IMR-90 (cell line): ENCODE measurements around the gene POLR2E. TPM values are rescaled to one million over a fixed set of nuclear protein-coding genes. Genes with fewer than 3 reads are reported as not detected.

Source experiments
- ATAC-seq: fragments of 200-7000 bp; cut with Tn5 transposase; 2 replicates; pipeline ENCODE4 v1.9.1; 2020; ENCODE audit warnings: low read depth, mild to moderate bottlenecking, moderate library complexity
- BruUV-seq: library from RNA; stranded (reverse); fragments of 400-500 nt; replicated peaks from 2 replicates; lab custom pipeline; 2021; lab: Mats Ljungman, UMichigan
- CTCF ChIA-PET: fragments of 300-600 bp; formaldehyde crosslinking; extraction: SDS; loops from one replicate; lab custom pipeline; 2021; ENCODE audit warnings: antibody characterized with exemption; lab: Yijun Ruan, JAX
- POLR2A ChIA-PET: fragments of 300-600 bp; sonication (Branson Sonifier 250); formaldehyde crosslinking; loops from one replicate; lab custom pipeline; 2022; ENCODE audit warnings: antibody characterized with exemption; ENCODE audit not compliant: unreplicated experiment; lab: Charles Lee
- DNase-seq: peaks from one replicate; pipeline ENCODE4 v3.0.0; 2013
- H2AFZ ChIP-seq: replicated peaks from 2 replicates; pipeline ENCODE3; 2013; ENCODE audit warnings: low read length, mild to moderate bottlenecking; ENCODE audit not compliant: poor library complexity
- H2AK5ac ChIP-seq: 2 replicates; pipeline ENCODE4 v1.6.1; 2013; ENCODE audit warnings: low read depth, low read length, inconsistent platforms
- H2AK9ac ChIP-seq: replicated peaks from 2 replicates; pipeline ENCODE3; 2013; ENCODE audit warnings: mild to moderate bottlenecking, low read depth, low read length, moderate library complexity; ENCODE audit not compliant: poor library complexity
- H2BK120ac ChIP-seq: 2 replicates; pipeline ENCODE4 v1.6.1; 2013; ENCODE audit warnings: low read depth, low read length, inconsistent platforms
- H2BK15ac ChIP-seq: 3 replicates; pipeline ENCODE4 v1.6.1; 2013; ENCODE audit warnings: low read depth, low read length, inconsistent platforms
- H2BK20ac ChIP-seq: 2 replicates; pipeline ENCODE4 v1.6.1; 2013; ENCODE audit warnings: low read depth, mild to moderate bottlenecking, inconsistent platforms, low read length, moderate library complexity
- H2BK5ac ChIP-seq: 2 replicates; pipeline ENCODE4 v1.6.1; 2013; ENCODE audit warnings: mild to moderate bottlenecking, low read depth, low read length, inconsistent platforms; ENCODE audit not compliant: poor library complexity, severe bottlenecking
- H3K14ac ChIP-seq: replicated peaks from 2 replicates; pipeline ENCODE4 v1.6.1; 2013; ENCODE audit warnings: low read depth, low read length, inconsistent platforms
- H3K18ac ChIP-seq: 2 replicates; pipeline ENCODE4 v1.6.1; 2013; ENCODE audit warnings: low read depth, low read length, control low read depth
- H3K23ac ChIP-seq: 2 replicates; pipeline ENCODE4 v1.6.1; 2013; ENCODE audit warnings: low read depth, low read length, inconsistent platforms
- H3K27ac ChIP-seq: 2 replicates; pipeline ENCODE4 v1.5.1; 2013; ENCODE audit warnings: mild to moderate bottlenecking, control low read depth, low read length; ENCODE audit not compliant: insufficient read depth
- H3K27me3 ChIP-seq: 2 replicates; pipeline ENCODE4 v1.6.1; 2013; ENCODE audit warnings: low read length; ENCODE audit not compliant: control insufficient read depth, insufficient read depth
- H3K36me3 ChIP-seq: 2 replicates; pipeline ENCODE4 v1.6.1; 2013; ENCODE audit warnings: low read length, mixed read lengths; ENCODE audit not compliant: control insufficient read depth, insufficient read depth
- H3K4ac ChIP-seq: 2 replicates; pipeline ENCODE4 v1.6.1; 2013; ENCODE audit warnings: low read depth, low read length, inconsistent platforms
- H3K4me1 ChIP-seq: 2 replicates; pipeline ENCODE4 v1.6.1; 2013; ENCODE audit warnings: low read length, mixed read lengths; ENCODE audit not compliant: control insufficient read depth, insufficient read depth
- H3K4me2 ChIP-seq: 2 replicates; pipeline ENCODE4 v1.6.1; 2013; ENCODE audit warnings: low read depth, mild to moderate bottlenecking, control low read depth, low read length, moderate library complexity
- H3K4me3 ChIP-seq: 2 replicates; pipeline ENCODE4 v1.5.1; 2013; ENCODE audit warnings: low read depth, mild to moderate bottlenecking, control low read depth, low read length, moderate library complexity; ENCODE audit not compliant: insufficient read depth
- H3K56ac ChIP-seq: 2 replicates; pipeline ENCODE4 v1.6.1; 2013; ENCODE audit warnings: low read length, inconsistent platforms; ENCODE audit not compliant: insufficient read depth; ENCODE audit errors: extremely low read depth
- H3K79me1 ChIP-seq, 2 experiments: 2 replicates each; pipeline ENCODE4 v1.6.1; 2013; ENCODE audit warnings: low read length in 2 of 2, inconsistent platforms in 1 of 2, low read depth in 1 of 2
- H3K9ac ChIP-seq: 2 replicates; pipeline ENCODE4 v1.6.1; 2013; ENCODE audit warnings: low read depth, low read length, control low read depth
- H3K9me1 ChIP-seq: 2 replicates; pipeline ENCODE4 v1.6.1; 2013; ENCODE audit warnings: low read length, inconsistent platforms; ENCODE audit not compliant: insufficient read depth
- H3K9me3 ChIP-seq: 2 replicates; pipeline ENCODE4 v1.6.1; 2013; ENCODE audit warnings: low read length; ENCODE audit not compliant: control insufficient read depth, insufficient read depth
- H4K20me1 ChIP-seq: 2 replicates; pipeline ENCODE4 v1.6.1; 2013; ENCODE audit warnings: low read length, inconsistent platforms; ENCODE audit not compliant: insufficient read depth
- H4K5ac ChIP-seq: 2 replicates; pipeline ENCODE4 v1.6.1; 2013; ENCODE audit warnings: mild to moderate bottlenecking, low read depth, low read length, control low read depth
- H4K8ac ChIP-seq, 2 experiments: 2 replicates each; pipeline ENCODE4 v1.6.1; 2013; ENCODE audit warnings: low read depth in 2 of 2, low read length in 2 of 2, control low read depth in 1 of 2, inconsistent platforms in 1 of 2
- H4K91ac ChIP-seq: 2 replicates; pipeline ENCODE4 v1.6.1; 2013; ENCODE audit warnings: low read depth, low read length, inconsistent platforms; ENCODE audit not compliant: insufficient read depth
- BHLHE40 ChIP-seq: fragments of 150-350 bp; IDR thresholded peaks from 2 replicates; pipeline ENCODE4 v1.6.1; 2016; ENCODE audit warnings: mild to moderate bottlenecking, low read depth, low read length
- CTCF ChIP-seq: conservative IDR thresholded peaks from 2 replicates; pipeline ENCODE4 v1.5.1; 2012; ENCODE audit warnings: mild to moderate bottlenecking, low read depth, low read length, improper control_type of control experiment
- MAZ ChIP-seq: IDR thresholded peaks from 2 replicates; pipeline ENCODE4 v1.6.1; 2012; ENCODE audit warnings: low read depth, mild to moderate bottlenecking, low read length, improper control_type of control experiment, moderate library complexity, borderline replicate concordance
- MXI1 ChIP-seq: IDR thresholded peaks from 2 replicates; pipeline ENCODE4 v1.6.1; 2012; ENCODE audit warnings: low read depth, mild to moderate bottlenecking, low read length, moderate library complexity, borderline replicate concordance
- RAD21 ChIP-seq: IDR thresholded peaks from 2 replicates; pipeline ENCODE4 v1.6.1; 2012; ENCODE audit warnings: low read length, improper control_type of control experiment
- RCOR1 ChIP-seq: IDR thresholded peaks from 2 replicates; pipeline ENCODE4 v1.6.1; 2012; ENCODE audit warnings: mild to moderate bottlenecking, low read length, improper control_type of control experiment; ENCODE audit not compliant: insufficient replicate concordance
- WGBS, 2 experiments: methylation state at CpG; one replicate each; pipeline versions ENCODE4 v1.1.5 to v1.1.7; 2013; ENCODE audit warnings: missing lambda C conversion rate in 2 of 2; ENCODE audit not compliant: insufficient read length in 1 of 2; ENCODE audit errors: extremely low coverage in 2 of 2; 5-methylcytosine and 5-hydroxymethylcytosine counted together
- dilution Hi-C: fragments of 300-500 bp; cut with HindIII; formaldehyde crosslinking; loops from one replicate; pipeline ENCODE4 v1.14.3; 2018; ENCODE audit warnings: low sequenced_read_pairs; ENCODE audit not compliant: unreplicated experiment
- in situ Hi-C: fragments of 300-500 bp; cut with MboI; formaldehyde crosslinking; loops from 3 replicates; pipeline ENCODE4 v1.14.3; 2019; ENCODE audit warnings: low sequenced_read_pairs, inconsistent platforms, mixed read lengths
- intact Hi-C: fragments of 100-400 bp; cut with micrococcal nuclease; formaldehyde crosslinking; loops from 2 replicates; pipeline ENCODE4 v1.10.0; 2022
- polyA plus RNA-seq, 3 experiments: library from polyadenylated mRNA; depleted of rRNA; stranded (reverse); fragments of >200 nt; gene quantifications; 2 replicates each; pipeline ENCODE4 v1.2.3, GENCODE V29; 2012; ENCODE audit warnings: low replicate concordance in 1 of 3
- total RNA-seq: library from RNA; depleted of rRNA; stranded (reverse); fragments of >200 nt; gene quantifications from 2 replicates; pipeline ENCODE4 v1.2.3, GENCODE V29; 2012

The POLR2E gene
- total and polyA plus RNA-seq, 2 of the 4 experiments (the other 2 are of a cell fraction) = 294 to 391 TPM

- no peak overlapping the region for H3K4me2 ChIP-seq
- ChIA-PET CTCF (no interaction called here), POLR2A (no interaction called here)
- H2BK5ac ChIP-seq = no peak overlapping the region
- H4K8ac ChIP-seq = no peak overlapping the region
- H3K27ac ChIP-seq = no peak overlapping the region
- no peak overlapping the region for H2BK20ac ChIP-seq
- H3K14ac ChIP-seq = no peak overlapping the region
- peaks cover 21% of the 10 kb centered on the region for H4K20me1 ChIP-seq
- H3K23ac ChIP-seq = no peak overlapping the region
- H3K27me3 ChIP-seq = no peaks in the 10 kb centered on the region
- no TSS peak for BruUV-seq
- H3K4ac ChIP-seq = no peak overlapping the region
- H2AK5ac ChIP-seq = no peak overlapping the region
- no peak overlapping the region for H2AFZ ChIP-seq
- H3K56ac ChIP-seq = no peak overlapping the region
- no peak overlapping the region for H2BK120ac ChIP-seq
- DNase-seq = no peak
- peaks cover 4% of the 10 kb centered on the region; the same call in 1 of the 2 replicates for H3K9me1 ChIP-seq
- ATAC-seq = no peak
- H3K36me3 ChIP-seq = peaks cover 43% of the 10 kb centered on the region
- H4K5ac ChIP-seq = no peak overlapping the region
- H3K79me1 ChIP-seq = peaks cover 18 to 58% of the 10 kb centered on the region in 2 experiments
- H4K91ac ChIP-seq = no peak overlapping the region
- no peak overlapping the region for H3K9ac ChIP-seq
- no peak overlapping the region for H2AK9ac ChIP-seq
- 80% methylated on average over 5 of the region's 11 CpGs; no CpG with 5 or more reads in 1 of the 2 experiments for WGBS, 2 experiments
- H3K18ac ChIP-seq = no peak overlapping the region
- peaks cover 3% of the 10 kb centered on the region for H3K4me1 ChIP-seq
- H2BK15ac ChIP-seq = no peak overlapping the region
- no peak overlapping the region for H3K4me3 ChIP-seq
- H3K9me3 ChIP-seq = no peaks in the 10 kb centered on the region
- dilution Hi-C loops = no loop called here
- in situ Hi-C loops = no loop called here
- intact Hi-C loops = no loop called here
- TF ChIP-seq MXI1 (no peak), BHLHE40 (no peak), RCOR1 (no peak), CTCF (no peak), RAD21 (no peak), MAZ (no peak)
These were observed 42.9 kb upstream of the POLR2E start for GRCh38 chr19:1138121-1138520.
